GM19193 (cell line): Measurements from ENCODE around the gene PSMB4.

ENCODE experiments used
- POLR2A ChIP-seq: IDR thresholded peaks from 4 replicates; pipeline ENCODE4 v1.6.1; 2011; ENCODE audit not compliant: insufficient read depth, insufficient read length; ENCODE audit errors: extremely low read depth

The PSMB4 gene

GRCh38 chr1:151399324-151400171 is at the start of gene PSMB4:
TSS of gene PSMB4 (plus strand) at chr1:151399573. CDS start at chr1:151399588, 15 bp downstream.
- TF ChIP-seq POLR2A, result peak; percentile 79

GRCh38 chr1:151352021-151352718 is 47.2 kb upstream of the PSMB4 start:
- TF ChIP-seq POLR2A, result no peak

- TF ChIP-seq POLR2A, result no peak
Measured at GRCh38 chr1:151356696-151357095, 42.7 kb upstream of the PSMB4 start.

GRCh38 chr1:151361883-151362282 is 37.5 kb upstream of the PSMB4 start:
- no peak for TF ChIP-seq POLR2A

GRCh38 chr1:151362308-151363155 is 36.8 kb upstream of the PSMB4 start:
- TF ChIP-seq POLR2A, result no peak

GRCh38 chr1:151364996-151365395 is 34.4 kb upstream of the PSMB4 start:
- no peak for TF ChIP-seq POLR2A

GRCh38 chr1:151367658-151368392 is 31.5 kb upstream of the PSMB4 start:
- TF ChIP-seq POLR2A, result no peak

- TF ChIP-seq POLR2A, result no peak
Measured at GRCh38 chr1:151368393-151369301, 30.7 kb upstream of the PSMB4 start.

GRCh38 chr1:151369302-151369610 is 30.1 kb upstream of the PSMB4 start:
- TF ChIP-seq POLR2A, result no peak

- TF ChIP-seq POLR2A, result no peak
Measured at GRCh38 chr1:151369621-151370048, 29.7 kb upstream of the PSMB4 start.

GRCh38 chr1:151370211-151370911 is 29.0 kb upstream of the PSMB4 start:
- TF ChIP-seq POLR2A, result no peak

GRCh38 chr1:151371370-151372057 is 27.9 kb upstream of the PSMB4 start:
- no peak for TF ChIP-seq POLR2A

- no peak for TF ChIP-seq POLR2A
Measured at GRCh38 chr1:151372058-151372934, 27.1 kb upstream of the PSMB4 start, which contains the start of gene SELENBP1. TSS of gene SELENBP1 (minus strand) at chr1:151372705. CDS start at chr1:151372641, 64 bp downstream.
